GM21723 (cell line): ENCODE results near the gene TAX1BP1.

Experiments
- ATAC-seq: cut with Tn5 transposase; IDR thresholded peaks from one replicate; pipeline ENCODE4 v1.9.1; 2021; ENCODE audit warnings: mild to moderate bottlenecking, moderate library complexity; ENCODE audit not compliant: unreplicated experiment

Gene TAX1BP1

DNA sequence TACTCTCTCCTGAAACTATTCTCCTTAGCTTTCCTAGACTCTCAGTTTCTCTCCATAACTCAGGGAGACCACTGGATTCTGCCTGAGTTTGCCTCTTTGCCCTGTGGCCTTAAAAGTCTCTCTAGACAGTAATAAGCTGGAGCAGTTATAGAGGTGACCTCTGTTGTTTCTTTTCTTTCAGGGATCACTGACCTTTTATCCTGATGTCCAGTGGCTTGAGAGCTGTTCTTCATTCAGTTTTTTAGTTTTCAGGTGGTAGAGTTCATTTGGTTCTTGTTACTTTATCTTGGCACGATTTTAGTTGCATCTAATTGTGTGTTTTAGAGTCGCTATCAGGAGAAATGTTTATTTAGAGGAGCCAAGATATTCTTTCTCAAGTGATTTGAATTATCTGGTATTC lies 37.7 kb downstream of the TAX1BP1 start:
- ATAC-seq, result no peak

DNA sequence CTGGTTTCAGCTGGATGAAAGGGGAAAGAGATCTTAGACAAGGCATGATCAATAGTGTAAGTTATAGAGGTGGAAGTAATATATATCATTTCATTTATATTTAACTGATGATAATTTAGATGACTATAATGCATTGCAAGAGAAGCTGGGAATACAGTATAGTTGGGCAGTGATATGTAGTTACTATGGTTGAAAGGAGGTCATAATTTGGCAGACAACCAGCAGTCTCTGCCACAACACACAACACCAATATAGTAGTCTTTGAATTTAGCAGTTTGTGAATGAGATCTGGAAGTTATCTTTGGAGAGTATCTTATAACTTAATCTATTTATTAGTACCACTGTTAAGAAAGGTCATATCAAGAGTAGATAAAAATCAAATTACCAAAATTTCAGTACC lies 39.9 kb downstream of the TAX1BP1 start:
- ATAC-seq, result no peak

DNA sequence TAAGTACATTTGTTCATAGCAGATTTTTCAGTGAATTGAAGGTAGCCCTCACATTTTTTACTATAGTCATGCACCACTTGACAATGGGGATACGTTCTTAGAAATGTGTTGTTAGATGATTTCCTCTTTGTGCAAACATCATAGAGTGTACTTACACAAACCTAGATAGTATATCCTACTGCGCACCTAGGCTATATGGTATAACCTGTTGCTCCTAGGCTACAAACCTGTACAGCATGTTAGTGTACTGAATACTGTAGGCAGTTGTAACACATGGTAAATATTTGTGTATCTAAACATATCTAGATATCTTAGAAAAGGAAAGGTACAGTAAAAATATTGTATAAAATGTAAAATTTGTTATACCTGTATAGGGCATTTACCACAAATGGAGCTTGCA lies 41.2 kb downstream of the TAX1BP1 start:
- no peak for ATAC-seq

DNA sequence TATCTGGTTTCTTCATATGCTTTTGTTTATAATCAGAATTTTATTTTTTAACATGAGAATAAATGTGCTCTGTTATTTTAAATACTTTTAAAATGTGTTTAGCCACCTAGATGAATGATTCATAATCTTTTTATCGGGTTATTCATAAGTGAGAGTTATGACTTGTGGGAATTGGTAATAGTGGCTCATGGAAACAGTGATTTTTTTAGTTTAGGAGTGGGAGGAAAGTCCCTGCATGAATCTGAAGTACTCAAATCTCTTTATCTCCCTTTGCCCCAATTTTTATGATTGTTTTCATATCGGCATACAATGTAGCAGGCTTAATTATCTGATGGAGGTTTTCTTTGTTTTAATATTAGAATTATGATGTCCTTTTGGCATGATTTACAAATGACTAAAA lies 42.9 kb downstream of the TAX1BP1 start:
- ATAC-seq, result no peak

DNA sequence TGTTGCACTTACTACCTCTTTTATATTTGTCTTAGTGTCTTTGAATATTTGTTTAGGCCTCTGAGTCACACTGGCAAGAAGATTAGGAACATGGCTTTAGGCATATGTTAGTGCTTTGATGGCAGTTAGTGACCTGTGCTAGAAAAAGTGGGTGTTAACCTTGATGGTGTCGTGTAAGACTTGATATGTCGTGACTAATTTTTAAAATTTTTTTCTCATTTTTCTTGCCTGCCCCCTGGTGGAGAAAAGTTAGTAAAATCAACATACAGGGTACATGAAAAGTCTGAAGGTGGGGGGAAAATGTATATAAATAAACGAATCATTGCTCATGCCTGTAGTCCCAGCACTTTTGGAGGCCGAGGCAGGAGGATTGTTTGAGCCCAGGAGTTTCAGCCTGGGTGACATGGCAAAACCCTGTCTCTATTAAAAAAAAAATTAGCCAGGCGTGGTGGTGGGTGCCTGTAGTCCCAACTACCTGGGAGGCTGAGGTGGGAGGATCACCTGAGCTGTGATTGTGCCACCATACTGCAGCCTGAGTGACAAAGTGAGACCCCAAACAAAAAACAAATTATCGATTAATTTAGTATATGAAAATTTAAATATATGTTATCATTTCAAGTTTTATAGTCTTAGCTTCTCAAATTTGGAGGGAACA lies 44.6 kb downstream of the TAX1BP1 start:
- ATAC-seq, result no peak

DNA sequence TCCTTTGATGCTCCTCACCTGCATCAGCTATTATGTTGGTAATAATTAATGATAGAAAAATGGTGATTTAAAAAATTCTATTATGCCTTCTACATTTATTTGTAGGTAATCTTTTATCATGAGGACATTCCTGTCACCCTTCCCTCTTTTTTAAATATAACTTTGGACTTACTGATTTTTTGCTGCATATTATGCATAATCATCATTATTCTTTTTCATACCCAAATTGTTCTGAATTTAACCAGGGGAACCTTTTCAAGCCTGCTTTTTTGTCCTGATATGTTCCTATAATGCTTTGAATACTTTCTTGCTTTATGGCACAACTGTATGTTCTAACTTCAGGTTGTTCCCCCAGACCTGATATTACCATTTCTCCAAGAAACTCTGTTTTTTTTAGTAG lies 48.5 kb downstream of the TAX1BP1 start:
- no peak for ATAC-seq

DNA sequence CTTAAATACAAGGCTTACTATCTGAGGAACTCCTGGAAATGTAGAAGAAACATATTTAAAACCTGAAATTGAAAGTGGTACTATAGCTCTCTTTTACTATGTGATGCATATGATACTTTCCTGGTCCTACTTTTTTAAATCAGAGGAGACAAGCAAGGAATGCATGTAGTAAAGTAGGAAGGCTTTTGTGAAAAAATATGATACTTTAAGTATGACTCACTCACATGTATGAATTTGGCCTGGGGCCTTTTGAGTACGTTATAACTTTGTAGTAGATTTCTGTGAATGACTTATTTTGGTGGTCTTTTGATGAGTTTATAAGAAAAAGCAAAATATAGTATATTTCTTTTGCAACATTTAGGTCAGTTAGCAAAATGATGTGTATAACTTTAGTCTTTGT lies 53.8 kb downstream of the TAX1BP1 start:
- ATAC-seq, result no peak

DNA sequence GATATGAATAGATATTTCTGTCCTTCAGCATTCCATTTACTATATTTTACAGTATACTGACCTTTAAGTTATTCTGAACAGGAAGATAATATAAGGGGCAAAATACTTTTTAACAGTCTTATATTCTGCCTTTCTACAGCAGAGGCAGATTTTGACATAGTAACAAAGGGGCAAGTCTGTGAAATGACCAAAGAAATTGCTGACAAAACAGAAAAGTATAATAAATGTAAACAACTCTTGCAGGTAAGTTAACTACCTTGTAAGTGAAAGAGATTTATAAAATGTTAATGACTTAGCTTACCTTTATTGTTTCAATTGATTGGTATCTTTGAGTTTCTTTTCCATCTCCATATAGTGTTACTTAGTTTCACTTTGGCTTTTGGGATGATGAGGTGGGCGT lies 56.0 kb downstream of the TAX1BP1 start:
- ATAC-seq, result no peak

DNA sequence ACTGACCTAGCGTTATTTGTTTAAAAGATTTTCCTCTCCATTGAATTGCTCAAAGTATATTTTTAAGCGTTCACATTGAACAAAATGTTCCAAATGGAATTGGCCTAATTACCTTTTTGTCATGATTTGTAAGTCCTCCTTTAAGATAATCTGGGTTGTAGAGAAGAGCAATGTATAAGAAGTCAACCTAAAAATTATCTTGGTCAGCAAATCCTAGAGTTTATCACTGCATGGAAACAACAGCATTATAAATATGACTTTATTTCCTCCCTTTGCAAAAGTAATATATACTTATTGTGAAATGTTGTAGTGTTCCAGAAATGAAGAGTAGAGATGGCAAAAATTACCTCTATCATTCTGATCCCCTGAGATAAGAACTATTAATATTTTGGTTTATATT lies 59.2 kb downstream of the TAX1BP1 start:
- ATAC-seq, result no peak

DNA sequence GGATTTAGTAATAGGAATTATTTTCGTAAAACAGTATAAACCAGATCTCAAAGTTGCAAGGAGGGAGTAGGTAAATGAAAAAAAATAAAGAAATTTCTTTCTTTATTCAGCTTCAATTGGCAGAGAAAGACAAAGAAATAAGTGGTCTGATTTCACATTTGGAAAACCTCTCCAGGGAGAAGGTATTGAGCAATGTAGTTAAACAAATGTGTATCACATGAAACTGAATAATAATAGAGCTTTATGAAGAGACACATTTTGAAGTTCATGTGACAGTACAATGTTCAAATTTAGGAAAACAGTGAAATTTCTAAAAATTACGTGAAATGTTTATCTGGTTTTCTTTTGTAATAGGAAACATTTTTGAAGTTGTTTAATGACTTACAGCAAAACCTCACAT lies 63.0 kb downstream of the TAX1BP1 start:
- ATAC-seq, result no peak

DNA sequence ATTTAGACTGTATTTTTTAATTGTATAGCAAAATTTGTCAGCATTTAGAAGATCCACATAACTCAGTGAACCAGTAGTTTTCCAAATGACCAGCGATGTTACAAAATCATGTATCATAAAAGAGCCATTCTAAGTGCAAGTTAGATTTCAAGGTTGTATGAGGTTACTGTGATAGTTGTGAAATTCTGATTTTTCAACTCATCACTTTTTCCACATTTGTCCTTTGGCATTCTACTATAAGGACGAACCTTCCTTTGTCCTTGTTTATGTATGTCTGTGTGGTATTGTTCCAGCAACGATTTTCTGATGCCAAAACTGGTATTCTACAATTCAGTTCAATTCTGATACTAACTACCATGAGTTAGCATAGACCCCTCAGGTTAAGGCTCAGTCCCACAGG lies 64.2 kb downstream of the TAX1BP1 start:
- no peak for ATAC-seq

DNA sequence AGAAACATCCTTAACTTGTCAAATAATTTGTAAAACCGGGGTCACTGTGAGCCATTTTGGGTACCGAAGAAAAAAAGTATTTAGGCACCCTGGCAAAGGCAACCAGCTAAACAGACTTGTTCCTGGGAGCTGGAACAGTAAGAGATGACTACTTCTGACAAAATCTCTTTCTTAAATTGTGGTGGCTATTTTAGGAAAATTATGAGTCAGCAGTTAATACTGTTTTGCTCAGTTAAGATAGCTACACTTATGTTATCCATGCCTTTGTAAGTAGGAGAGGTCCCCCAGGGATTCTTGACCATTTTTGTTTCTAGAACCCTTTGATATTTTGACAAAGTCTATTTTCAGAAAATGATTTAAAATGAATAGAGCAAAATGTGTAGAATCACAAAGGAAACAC lies 68.7 kb downstream of the TAX1BP1 start:
- no peak for ATAC-seq

DNA sequence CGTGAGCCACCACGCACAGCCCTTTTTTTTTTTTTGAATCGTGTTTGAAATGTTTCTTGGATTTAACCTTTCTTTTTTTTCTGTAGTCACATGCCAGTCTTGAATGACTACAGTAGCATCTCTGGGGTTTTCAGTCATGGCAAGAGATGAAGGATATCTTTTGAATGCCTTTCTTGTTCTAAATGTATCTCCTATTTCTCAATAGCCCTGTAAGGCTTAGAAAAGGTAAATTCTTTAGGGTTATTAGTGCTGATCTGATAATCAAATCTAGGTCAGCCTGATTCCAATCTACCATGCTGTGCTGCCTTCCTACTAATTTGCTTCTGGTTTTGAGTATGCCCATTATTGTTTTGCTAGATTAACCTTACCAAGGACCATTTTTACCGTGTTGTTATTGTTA lies 70.2 kb downstream of the TAX1BP1 start:
- ATAC-seq, result no peak

DNA sequence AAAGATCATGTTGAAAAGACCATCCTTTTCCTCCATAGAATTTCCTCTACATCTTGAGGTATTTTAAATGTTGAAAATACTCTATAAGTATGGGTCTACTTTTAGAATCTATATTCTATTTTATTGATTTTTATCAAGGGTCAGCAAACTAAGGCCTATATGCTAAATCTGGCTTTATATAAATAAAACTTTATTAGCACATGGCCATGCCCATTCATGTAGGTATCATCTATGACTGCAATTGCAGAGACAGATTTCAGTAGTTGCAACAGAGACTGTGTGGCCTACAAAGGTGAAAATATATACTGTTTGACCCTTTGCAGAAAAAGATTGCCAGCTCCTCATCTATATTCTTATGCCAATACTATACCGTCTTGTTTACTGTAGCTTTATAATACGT lies 72.7 kb downstream of the TAX1BP1 start:
- no peak for ATAC-seq

DNA sequence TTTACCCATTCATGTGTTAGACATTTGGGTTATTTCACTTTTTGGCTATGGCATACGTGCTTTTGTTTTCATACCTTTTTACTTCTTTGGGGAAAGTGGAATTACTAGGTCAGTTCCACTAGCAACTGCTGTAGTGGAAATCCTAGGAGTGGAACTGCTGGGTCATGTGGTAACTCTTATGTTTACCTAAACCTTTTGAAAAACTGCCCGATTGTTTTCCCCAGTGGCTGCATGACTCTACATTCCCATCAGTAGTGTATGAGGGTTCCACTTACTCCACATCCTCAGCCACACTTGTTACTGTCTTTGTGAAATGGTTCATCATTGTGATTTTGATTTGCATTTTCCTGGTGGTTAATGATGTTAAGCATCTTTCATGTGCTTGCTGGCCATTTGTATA lies 82.3 kb downstream of the TAX1BP1 start:
- ATAC-seq, result no peak

DNA sequence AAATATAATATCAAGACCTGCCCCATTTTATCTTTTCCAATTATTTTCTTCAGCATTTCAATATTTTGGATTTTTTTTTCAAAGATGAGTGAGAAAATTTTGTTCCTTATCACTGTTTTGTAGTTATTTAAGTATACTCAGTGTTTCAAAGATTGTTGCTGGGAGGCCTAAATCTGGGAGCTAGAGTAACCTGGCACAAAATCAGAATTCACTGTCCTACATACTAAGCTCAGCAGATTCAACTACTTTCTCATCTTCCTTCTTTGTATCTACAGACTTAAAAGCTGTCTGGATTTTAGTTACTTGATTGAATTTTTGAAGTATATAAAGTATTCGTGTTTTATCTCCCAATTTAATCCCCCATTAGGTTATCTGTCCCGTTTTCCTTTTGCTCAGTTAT lies 85.9 kb downstream of the TAX1BP1 start:
- no peak for ATAC-seq

DNA sequence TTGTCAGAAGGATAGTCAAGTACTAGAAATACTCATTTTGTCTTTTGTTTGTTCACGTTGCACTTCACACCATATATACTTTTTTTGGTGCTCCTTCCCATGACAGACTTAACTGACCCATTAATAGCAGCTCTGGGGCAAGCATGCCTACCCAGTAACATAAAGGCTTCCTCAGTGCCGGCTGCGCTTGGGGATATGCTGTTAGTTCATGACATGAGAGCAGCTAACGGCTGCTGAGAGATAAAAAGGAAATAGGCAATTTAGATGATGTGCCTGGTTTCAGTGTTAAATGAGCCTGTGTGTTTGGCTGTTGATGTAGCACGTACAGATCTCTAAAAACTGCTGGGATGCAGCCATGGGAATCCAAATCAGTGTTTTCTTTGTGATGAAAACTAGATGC lies 86.4 kb downstream of the TAX1BP1 start:
- no peak for ATAC-seq

DNA sequence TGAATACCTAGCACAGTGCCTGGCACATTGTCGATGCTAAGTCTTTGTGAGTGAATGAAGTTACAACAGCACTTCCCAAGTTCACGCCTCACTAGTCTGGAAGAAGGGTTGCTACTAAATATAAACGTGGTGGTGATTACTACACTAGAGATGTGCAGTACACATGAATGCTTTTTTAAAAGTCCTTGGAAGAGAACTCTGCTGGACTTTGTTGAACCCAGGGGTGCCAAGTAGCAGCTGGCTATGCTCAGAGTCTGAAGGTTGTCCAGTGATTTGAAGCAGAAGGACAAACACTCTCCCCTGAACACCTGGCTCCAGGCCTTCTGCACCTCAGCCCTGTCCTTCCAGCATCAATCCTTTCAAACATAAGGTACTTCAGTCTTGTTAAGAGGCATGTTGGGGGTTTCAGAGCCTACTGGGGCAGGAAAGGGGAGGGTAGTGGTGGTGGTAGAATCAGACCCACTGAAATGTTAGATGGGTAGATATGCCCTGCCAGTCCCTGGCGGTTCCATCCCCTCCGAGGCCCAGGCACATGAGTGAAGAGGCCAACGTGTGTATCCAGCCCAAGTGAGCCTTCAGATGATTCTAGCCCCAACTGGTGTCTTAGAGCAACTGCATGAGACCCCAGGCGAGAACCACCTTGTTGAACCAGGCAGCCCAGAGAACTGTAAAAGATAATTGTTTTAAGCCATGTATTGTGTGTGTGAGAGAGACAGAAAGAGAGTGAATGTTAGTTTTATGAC lies 94.4 kb downstream of the TAX1BP1 start:
- no peak for ATAC-seq

DNA sequence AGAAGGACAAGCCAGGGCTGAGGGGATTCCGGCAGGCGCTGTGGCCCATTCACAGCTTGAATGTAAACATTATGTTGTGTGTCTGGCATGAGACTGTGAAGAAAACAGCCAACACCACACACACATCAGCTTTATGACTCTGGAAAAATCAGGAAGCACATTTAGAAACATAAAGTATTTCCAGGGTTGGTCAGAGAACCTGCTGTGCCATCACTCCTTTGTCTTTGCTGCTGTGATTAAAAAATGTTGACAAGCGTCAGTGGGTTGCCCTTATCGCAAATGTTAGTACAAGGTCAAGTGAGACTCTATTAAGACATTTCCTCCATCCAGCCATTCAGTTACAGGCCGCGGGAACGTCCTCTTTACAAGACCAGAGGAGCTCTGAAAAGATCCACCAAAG lies 95.4 kb downstream of the TAX1BP1 start:
- no peak for ATAC-seq

DNA sequence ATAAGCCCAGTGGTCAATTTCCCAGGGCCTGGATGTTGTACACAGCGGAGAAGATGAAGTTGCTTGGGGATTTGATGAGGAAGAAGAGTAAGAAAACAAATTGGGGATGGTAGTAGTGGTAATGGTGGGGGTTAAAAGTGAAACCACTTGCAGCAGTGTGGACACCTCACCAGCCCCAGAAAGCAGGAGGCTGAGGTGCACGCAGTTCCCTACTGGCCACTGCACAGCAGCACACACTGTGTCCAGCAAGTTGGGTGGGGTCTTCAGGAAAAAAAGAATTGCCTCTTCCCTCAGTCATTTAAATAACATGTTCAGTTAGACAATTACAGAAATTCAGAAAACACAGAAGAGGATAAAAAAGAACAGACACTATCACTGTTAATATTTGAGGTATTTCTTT lies 96.6 kb downstream of the TAX1BP1 start:
- no peak for ATAC-seq

DNA sequence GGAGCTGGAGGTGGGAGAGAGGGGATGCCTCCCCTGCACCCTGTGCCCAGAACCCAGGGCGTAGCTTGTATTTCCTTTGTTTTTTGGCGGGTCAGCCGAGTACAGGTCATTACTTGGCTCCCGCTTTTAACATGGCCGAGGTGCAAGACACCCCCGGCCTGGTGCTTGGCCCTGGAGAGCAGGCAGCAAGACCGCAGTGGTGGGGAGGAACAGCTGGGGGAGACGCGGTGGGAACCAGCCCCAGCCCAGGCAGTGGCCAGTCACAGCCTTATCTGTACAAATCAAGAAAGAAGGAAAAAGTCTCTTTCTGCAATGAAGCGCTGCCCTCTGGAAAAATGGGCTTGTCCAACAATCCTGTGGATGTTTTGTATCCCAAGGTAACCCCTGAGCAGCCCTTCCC lies 99.1 kb downstream of the TAX1BP1 start:
- ATAC-seq, result no peak

DNA sequence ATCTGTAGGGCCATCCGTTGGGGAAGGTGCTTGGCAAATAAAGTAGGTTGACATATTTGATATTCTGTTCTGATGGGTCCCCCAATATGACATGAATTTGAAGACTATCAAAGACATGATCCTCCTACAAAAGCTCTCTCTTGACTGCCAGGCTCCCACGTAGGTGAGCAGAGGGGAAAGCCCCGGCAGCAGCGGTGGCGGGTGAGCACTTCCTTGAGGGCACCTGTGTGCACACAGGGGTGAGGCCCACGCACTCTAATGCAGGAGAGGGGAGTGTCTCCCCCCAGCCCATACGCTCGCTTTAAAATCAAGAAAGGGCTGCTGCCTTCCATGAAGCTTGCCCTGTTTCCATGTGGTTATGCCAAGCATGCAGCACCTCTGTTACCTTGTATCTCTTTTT lies 100.4 kb downstream of the TAX1BP1 start:
- no peak for ATAC-seq
